GM12865 (cell line): Measurements from ENCODE around the gene RUNDC3A.

Source experiments
- DNase-seq: peaks from one replicate; pipeline ENCODE4 v3.0.0; 2010; ENCODE audit warnings: low read depth
- H3K4me3 ChIP-seq: 2 replicates; pipeline ENCODE4 v1.5.1; 2011; ENCODE audit warnings: mild to moderate bottlenecking, low read depth, low read length, control low read depth
- CTCF ChIP-seq: IDR thresholded peaks from 2 replicates; pipeline ENCODE4 v1.5.1; 2011; ENCODE audit warnings: low read length, control low read depth, low read depth, inconsistent platforms; ENCODE audit not compliant: insufficient read depth; ENCODE audit errors: missing control alignments

The RUNDC3A gene

GRCh38 chr17:44355642-44356099 is 47.3 kb downstream of the RUNDC3A start:
- no peak for TF ChIP-seq CTCF
- no peak overlapping the region for H3K4me3 ChIP-seq
- no peak for DNase-seq

- no peak for TF ChIP-seq CTCF
- DNase-seq: no peak
- H3K4me3 ChIP-seq: no peak overlapping the region
These were observed 47.8 kb downstream of the RUNDC3A start for GRCh38 chr17:44356241-44356640.

- no peak for DNase-seq
- no peak overlapping the region for H3K4me3 ChIP-seq
- no peak for TF ChIP-seq CTCF
These were observed 49.7 kb downstream of the RUNDC3A start for GRCh38 chr17:44358066-44358465.

GRCh38 chr17:44359006-44359405 is 50.6 kb downstream of the RUNDC3A start:
- no peak overlapping the region for H3K4me3 ChIP-seq
- DNase-seq: no peak
- no peak for TF ChIP-seq CTCF

- DNase-seq: no peak
- no peak overlapping the region for H3K4me3 ChIP-seq
- no peak for TF ChIP-seq CTCF
These were observed 51.2 kb downstream of the RUNDC3A start for GRCh38 chr17:44359458-44360143.

- TF ChIP-seq CTCF: no peak
- DNase-seq: no peak
These were observed 51.7 kb downstream of the RUNDC3A start for GRCh38 chr17:44360144-44360533.

GRCh38 chr17:44360826-44361225 is 52.4 kb downstream of the RUNDC3A start:
- no peak for DNase-seq
- no peak overlapping the region for H3K4me3 ChIP-seq
- no peak for TF ChIP-seq CTCF

More at GRCh38 chr17:44360144-44360533, 51.7 kb downstream of the RUNDC3A start:
- H3K4me3 ChIP-seq: no peak overlapping the region
